GM21360 (cell line): ENCODE measurements around the gene CD2AP.

Experiments used
- ATAC-seq: cut with Tn5 transposase; IDR thresholded peaks from one replicate; pipeline ENCODE4 v1.9.1; 2021; ENCODE audit warnings: mild to moderate bottlenecking, moderate library complexity; ENCODE audit not compliant: unreplicated experiment

The CD2AP gene

DNA sequence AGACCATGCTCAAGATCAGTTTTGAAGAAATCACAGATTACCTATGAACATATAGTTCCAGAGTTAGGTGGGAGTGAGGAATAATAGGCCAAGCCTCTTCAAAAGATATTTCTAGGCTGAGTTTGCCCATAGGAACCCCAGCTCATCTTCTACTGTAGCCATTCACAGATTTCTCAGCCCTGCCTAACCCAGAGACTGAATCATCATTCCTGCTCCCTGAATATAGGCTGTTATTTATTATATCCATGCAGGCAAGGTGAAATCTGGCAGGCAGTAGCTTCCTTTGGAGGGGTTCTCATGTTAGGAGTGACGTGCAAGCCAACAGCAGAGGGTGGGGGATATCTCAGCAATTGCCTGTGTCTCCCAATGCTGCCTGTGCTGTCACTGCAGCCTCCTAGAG lies 195.2 kb downstream of the CD2AP start:
- ATAC-seq = no peak

DNA sequence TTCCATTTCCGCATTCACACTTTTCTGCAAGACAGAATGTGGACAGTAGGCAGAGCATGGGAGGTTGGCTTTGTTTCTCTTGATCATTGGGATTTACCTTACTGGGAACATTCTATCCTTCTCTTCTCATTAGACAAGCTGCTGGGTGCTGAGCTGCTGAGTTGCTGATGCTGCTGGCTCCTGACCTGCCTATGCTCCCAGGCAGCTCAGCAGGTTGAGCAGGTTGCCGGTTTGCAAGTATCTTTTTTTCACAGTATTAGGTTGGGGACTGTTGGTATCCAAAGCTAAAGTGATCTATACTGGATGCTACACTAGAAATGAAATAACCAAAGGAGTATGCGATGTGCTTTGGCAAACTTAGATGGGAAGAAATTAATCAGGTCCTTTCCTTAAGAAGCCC lies 197.1 kb downstream of the CD2AP start:
- ATAC-seq = no peak
